Smooth muscle cell (in vitro differentiated cells): ENCODE measurements around the gene TMEM179B. TPM values are rescaled to one million over a fixed set of nuclear protein-coding genes. Genes with fewer than 3 reads are reported as not detected.
"Not testable (repeated sequence)": the region's sequence is repeated elsewhere in the genome, so short reads cannot be mapped to it uniquely, and the experiment has no call there.

Source experiments
- DNase-seq: peaks from one replicate; lab custom pipeline; 2025; ENCODE audit not compliant: unreplicated experiment; lab: John Stamatoyannopoulos, UW
- H2AFZ ChIP-seq: fragments of 200-600 bp; sonication (generic); 2 replicates; pipeline ENCODE4 v1.6.0; 2016; ENCODE audit warnings: antibody characterized with exemption, low read depth, mild to moderate bottlenecking
- H3F3A ChIP-seq: fragments of 200-600 bp; sonication (generic); 2 replicates; pipeline ENCODE4 v1.6.0; 2017; ENCODE audit warnings: antibody characterized with exemption, low read depth
- H3K27ac ChIP-seq: fragments of 200-600 bp; sonication (generic); 2 replicates; pipeline ENCODE4 v1.5.1; 2016; ENCODE audit warnings: low read depth, mild to moderate bottlenecking
- H3K27me3 ChIP-seq: fragments of 200-600 bp; sonication (generic); 2 replicates; pipeline ENCODE4 v1.6.1; 2016; ENCODE audit warnings: low read depth, mild to moderate bottlenecking
- H3K36me3 ChIP-seq: fragments of 200-600 bp; sonication (generic); 2 replicates; pipeline ENCODE4 v1.5.1; 2016; ENCODE audit warnings: low read depth
- H3K4me1 ChIP-seq: fragments of 200-600 bp; sonication (generic); 2 replicates; pipeline ENCODE4 v1.5.1; 2016; ENCODE audit warnings: low read depth
- H3K4me2 ChIP-seq: fragments of 200-600 bp; sonication (generic); 2 replicates; pipeline ENCODE4 v1.6.0; 2016; ENCODE audit warnings: mild to moderate bottlenecking
- H3K4me3 ChIP-seq: fragments of 200-600 bp; sonication (generic); 2 replicates; pipeline ENCODE4 v1.5.1; 2016; ENCODE audit warnings: mild to moderate bottlenecking
- H3K79me2 ChIP-seq: fragments of 200-600 bp; sonication (generic); 2 replicates; pipeline ENCODE4 v1.6.0; 2016; ENCODE audit warnings: low read depth, mild to moderate bottlenecking
- H3K9ac ChIP-seq: fragments of 200-600 bp; sonication (generic); 2 replicates; pipeline ENCODE4 v1.6.0; 2016; ENCODE audit warnings: low read depth
- H3K9me3 ChIP-seq: fragments of 200-600 bp; sonication (generic); replicated peaks from 2 replicates; pipeline ENCODE4 v1.5.1; 2016; ENCODE audit warnings: low read depth
- H4K20me1 ChIP-seq: fragments of 200-600 bp; sonication (generic); 2 replicates; pipeline ENCODE4 v1.6.0; 2016; ENCODE audit warnings: low read depth
- WGBS: methylation state at CpG from one replicate; pipeline ENCODE4 v1.1.7; 2016; ENCODE audit warnings: low lambda C conversion rate; 5-methylcytosine and 5-hydroxymethylcytosine counted together
- polyA plus RNA-seq: library from polyadenylated mRNA; unstranded; fragments of >200 nt; fragmentation: Nextera tagmentation; extraction: Ambion mirVana; gene quantifications from 2 replicates; pipeline ENCODE4 v1.2.1, GENCODE V29; 2016
- total RNA-seq: library from RNA; depleted of rRNA; stranded (reverse); fragments of >200 nt; gene quantifications from 2 replicates; pipeline ENCODE4 v1.2.3, GENCODE V29; 2014
- TF ChIP-seq, protein P1 (sequence below): fragments of 200-600 bp; sonication (generic); IDR thresholded peaks from 2 replicates; pipeline ENCODE4 v1.5.1; 2017; ENCODE audit warnings: borderline replicate concordance, mild to moderate bottlenecking, antibody characterized with exemption; ENCODE audit not compliant: insufficient read depth, poor library complexity, severe bottlenecking

Gene TMEM179B
- total and polyA plus RNA-seq, 2 experiments from 2014 or later, result 103 to 113 TPM

- Histone ChIP-seq H3K4me2 (no peak overlapping the region), H3K4me1 (no peaks in the 10 kb centered on the region), H3K36me3 (peaks cover 17% of the 10 kb centered on the region), H3F3A (no peaks in the 10 kb centered on the region), H3K4me3 (no peak overlapping the region), H3K27ac (no peak overlapping the region), H3K79me2 (no peaks in the 10 kb centered on the region), H3K9me3 (no peaks in the 10 kb centered on the region), H4K20me1 (peaks cover 6% of the 10 kb centered on the region), H2AFZ (no peak overlapping the region), H3K27me3 (no peaks in the 10 kb centered on the region), H3K9ac (no peak overlapping the region)
- TF ChIP-seq, protein P1, sequence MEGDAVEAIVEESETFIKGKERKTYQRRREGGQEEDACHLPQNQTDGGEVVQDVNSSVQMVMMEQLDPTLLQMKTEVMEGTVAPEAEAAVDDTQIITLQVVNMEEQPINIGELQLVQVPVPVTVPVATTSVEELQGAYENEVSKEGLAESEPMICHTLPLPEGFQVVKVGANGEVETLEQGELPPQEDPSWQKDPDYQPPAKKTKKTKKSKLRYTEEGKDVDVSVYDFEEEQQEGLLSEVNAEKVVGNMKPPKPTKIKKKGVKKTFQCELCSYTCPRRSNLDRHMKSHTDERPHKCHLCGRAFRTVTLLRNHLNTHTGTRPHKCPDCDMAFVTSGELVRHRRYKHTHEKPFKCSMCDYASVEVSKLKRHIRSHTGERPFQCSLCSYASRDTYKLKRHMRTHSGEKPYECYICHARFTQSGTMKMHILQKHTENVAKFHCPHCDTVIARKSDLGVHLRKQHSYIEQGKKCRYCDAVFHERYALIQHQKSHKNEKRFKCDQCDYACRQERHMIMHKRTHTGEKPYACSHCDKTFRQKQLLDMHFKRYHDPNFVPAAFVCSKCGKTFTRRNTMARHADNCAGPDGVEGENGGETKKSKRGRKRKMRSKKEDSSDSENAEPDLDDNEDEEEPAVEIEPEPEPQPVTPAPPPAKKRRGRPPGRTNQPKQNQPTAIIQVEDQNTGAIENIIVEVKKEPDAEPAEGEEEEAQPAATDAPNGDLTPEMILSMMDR, result no peak
- WGBS, result 99% methylated on average over 4 of the region's 4 CpGs
- DNase-seq, result no peak
These were observed 29.9 kb downstream of the TMEM179B start for GRCh38 chr11:62817129-62817528.

- Histone ChIP-seq H3K79me2 (peaks cover 31% of the 10 kb centered on the region), H3K36me3 (peaks cover 29% of the 10 kb centered on the region), H3K9me3 (no peaks in the 10 kb centered on the region), H3K27ac (no peak overlapping the region), H4K20me1 (peaks cover 36% of the 10 kb centered on the region), H3K9ac (no peak overlapping the region), H3K4me3 (no peak overlapping the region), H3K4me2 (no peak overlapping the region), H2AFZ (no peak overlapping the region), H3K4me1 (no peaks in the 10 kb centered on the region), H3F3A (no peaks in the 10 kb centered on the region), H3K27me3 (no peaks in the 10 kb centered on the region)
- no peak for DNase-seq
- TF ChIP-seq, protein P1, result no peak
- 100% methylated on average over 3 of the region's 3 CpGs for WGBS
These were observed 36.5 kb downstream of the TMEM179B start for GRCh38 chr11:62823677-62824076.

DNA sequence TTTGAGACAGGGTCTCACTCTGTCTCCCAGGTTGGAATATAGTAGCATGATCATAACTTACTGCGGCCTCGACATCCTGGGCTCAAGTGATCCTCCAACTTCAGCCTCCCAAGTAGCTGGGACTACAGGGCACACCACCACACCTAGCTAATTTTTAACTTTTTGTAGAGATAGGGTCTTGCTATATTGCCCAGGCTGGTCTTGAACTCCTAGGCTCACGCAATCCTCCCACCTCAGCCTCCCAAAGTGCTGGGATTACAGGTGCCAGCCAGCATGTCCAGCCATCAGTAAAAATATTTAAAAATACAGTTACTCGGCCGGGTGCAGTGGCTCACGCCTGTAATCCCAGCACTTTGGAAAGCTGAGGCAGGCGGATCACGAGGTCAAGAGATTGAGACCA lies 40.9 kb downstream of the TMEM179B start:
- not testable (repeated sequence) for H3K4me3 ChIP-seq, H3F3A ChIP-seq, H3K4me1 ChIP-seq, DNase-seq, H3K9ac ChIP-seq, H3K4me2 ChIP-seq, H2AFZ ChIP-seq, H3K27ac ChIP-seq, H3K9me3 ChIP-seq, H3K27me3 ChIP-seq
- Histone ChIP-seq H3K36me3 (peaks cover 19% of the 10 kb centered on the region), H3K79me2 (peaks cover 66% of the 10 kb centered on the region), H4K20me1 (peaks cover 64% of the 10 kb centered on the region)
- 99% methylated on average over 8 of the region's 8 CpGs for WGBS

- no peak overlapping the region for H2AFZ ChIP-seq
- peak overlapping the region; percentile 99 for H3K9ac ChIP-seq
- no peaks in the 10 kb centered on the region for H3K27me3 ChIP-seq
- peaks cover 8% of the 10 kb centered on the region for H3K4me1 ChIP-seq
- peaks cover 77% of the 10 kb centered on the region for H3K79me2 ChIP-seq
- 3% methylated on average over 31 of the region's 33 CpGs for WGBS
- H3K27ac ChIP-seq, result peak overlapping the region; percentile 98
- no peaks in the 10 kb centered on the region for H3K9me3 ChIP-seq
- DNase-seq, result no peak
- H4K20me1 ChIP-seq, result peaks cover 54% of the 10 kb centered on the region
- TF ChIP-seq, protein P1, result no peak
- no peaks in the 10 kb centered on the region for H3F3A ChIP-seq
- peak overlapping the region; percentile 100 for H3K4me3 ChIP-seq
- peaks cover 5% of the 10 kb centered on the region for H3K36me3 ChIP-seq
- peak overlapping the region; percentile 99 for H3K4me2 ChIP-seq
These were observed 43.8 kb downstream of the TMEM179B start for GRCh38 chr11:62830904-62831519.
